ENCODE data around the gene STAT1. TPM values are rescaled to one million over a fixed set of nuclear protein-coding genes. Genes with fewer than 3 reads are reported as not detected.

Gene STAT1
- total and polyA plus RNA-seq, 5 donors from 2014 or later = 198 to 331 (median 262) TPM

- DNase-seq (no peak), ATAC-seq (ENCODE audit: low read depth in 2 of 2) (no peak)
- Mint-ChIP-seq H3K27ac (no peak overlapping the region), H3K27me3 (no peaks in the 10 kb centered on the region), H3K4me1 (peaks cover 0 to 21% (median 14%) of the 10 kb centered on the region in 4 donors), H3K4me3 (no peak overlapping the region), H3K9me3 (no peaks in the 10 kb centered on the region), H3K36me3 (peaks cover 67% of the 10 kb centered on the region)
- Histone ChIP-seq H3K27ac (ENCODE audit: insufficient read depth, low read length, poor library complexity, severe bottlenecking) (no peak overlapping the region), H3K27me3 (ENCODE audit: control insufficient read depth, insufficient read depth, low read length) (no peaks in the 10 kb centered on the region), H3K4me3 (ENCODE audit: low read depth, low read length) (no peak overlapping the region), H3K4me1 (ENCODE audit: control insufficient read depth, insufficient read depth, low read length, poor library complexity, severe bottlenecking) (no peaks in the 10 kb centered on the region), H3K36me3 (ENCODE audit: control insufficient read depth, insufficient read depth, low read length) (peaks cover 98% of the 10 kb centered on the region), H3K9me3 (ENCODE audit: control insufficient read depth in 2 of 2, low read length in 2 of 2) (no peaks in the 10 kb centered on the region)
These were observed 41.1 kb downstream of the STAT1 start for GRCh38 chr2:190972846-190973245.

GRCh38 chr2:190972213-190972612, 41.8 kb downstream of the STAT1 start:
- Mint-ChIP-seq H3K27me3 (no peaks in the 10 kb centered on the region), H3K9me3 (no peaks in the 10 kb centered on the region), H3K4me1 (peaks cover 0 to 20% (median 15%) of the 10 kb centered on the region in 4 donors), H3K36me3 (peaks cover 66% of the 10 kb centered on the region), H3K27ac (peak overlapping the region in 1 of 3 donors; percentile 32), H3K4me3 (no peak overlapping the region)
- Histone ChIP-seq H3K36me3 (ENCODE audit: control insufficient read depth, insufficient read depth, low read length) (peaks cover 98% of the 10 kb centered on the region), H3K4me1 (ENCODE audit: control insufficient read depth, insufficient read depth, low read length, poor library complexity, severe bottlenecking) (no peaks in the 10 kb centered on the region), H3K9me3 (ENCODE audit: control insufficient read depth in 2 of 2, low read length in 2 of 2) (no peaks in the 10 kb centered on the region), H3K27ac (ENCODE audit: insufficient read depth, low read length, poor library complexity, severe bottlenecking) (no peak overlapping the region), H3K4me3 (ENCODE audit: low read depth, low read length) (no peak overlapping the region), H3K27me3 (ENCODE audit: control insufficient read depth, insufficient read depth, low read length) (no peaks in the 10 kb centered on the region)
- ATAC-seq (ENCODE audit: low read depth in 2 of 2) (no peak), DNase-seq (no peak)

GRCh38 chr2:190970873-190971506, 43.0 kb downstream of the STAT1 start:
- Histone ChIP-seq H3K36me3 (ENCODE audit: control insufficient read depth, insufficient read depth, low read length) (peaks cover 98% of the 10 kb centered on the region), H3K27me3 (ENCODE audit: control insufficient read depth, insufficient read depth, low read length) (no peaks in the 10 kb centered on the region), H3K9me3 (ENCODE audit: control insufficient read depth in 2 of 2, low read length in 2 of 2) (no peaks in the 10 kb centered on the region), H3K27ac (ENCODE audit: insufficient read depth, low read length, poor library complexity, severe bottlenecking) (no peak overlapping the region), H3K4me3 (ENCODE audit: low read depth, low read length) (no peak overlapping the region), H3K4me1 (ENCODE audit: control insufficient read depth, insufficient read depth, low read length, poor library complexity, severe bottlenecking) (no peaks in the 10 kb centered on the region)
- peak overlapping the region in 2 of 3 donors; percentile 31 to 56 for H3K27ac Mint-ChIP-seq
- H3K4me3 Mint-ChIP-seq = no peak overlapping the region
- DNase-seq = no peak
- H3K27me3 Mint-ChIP-seq = no peaks in the 10 kb centered on the region
- no peaks in the 10 kb centered on the region for H3K9me3 Mint-ChIP-seq
- H3K36me3 Mint-ChIP-seq = peaks cover 65% of the 10 kb centered on the region
- ATAC-seq (ENCODE audit: low read depth in 2 of 2) = no peak
- peaks cover 4 to 25% (median 19%) of the 10 kb centered on the region in 4 donors for H3K4me1 Mint-ChIP-seq

GRCh38 chr2:190970160-190970559, 43.8 kb downstream of the STAT1 start:
- peaks cover 4 to 28% (median 21%) of the 10 kb centered on the region in 4 donors for H3K4me1 Mint-ChIP-seq
- H3K9me3 Mint-ChIP-seq = no peaks in the 10 kb centered on the region
- no peaks in the 10 kb centered on the region for H3K27me3 Mint-ChIP-seq
- Histone ChIP-seq H3K4me1 (ENCODE audit: control insufficient read depth, insufficient read depth, low read length, poor library complexity, severe bottlenecking) (no peaks in the 10 kb centered on the region), H3K9me3 (ENCODE audit: control insufficient read depth in 2 of 2, low read length in 2 of 2) (no peaks in the 10 kb centered on the region), H3K36me3 (ENCODE audit: control insufficient read depth, insufficient read depth, low read length) (peaks cover 98% of the 10 kb centered on the region), H3K4me3 (ENCODE audit: low read depth, low read length) (no peak overlapping the region), H3K27me3 (ENCODE audit: control insufficient read depth, insufficient read depth, low read length) (no peaks in the 10 kb centered on the region), H3K27ac (ENCODE audit: insufficient read depth, low read length, poor library complexity, severe bottlenecking) (no peak overlapping the region)
- ATAC-seq (ENCODE audit: low read depth in 2 of 2) (no peak), DNase-seq (no peak)
- H3K27ac Mint-ChIP-seq = peak overlapping the region; percentile 27 to 41 (median 31)
- no peak overlapping the region for H3K4me3 Mint-ChIP-seq
- peaks cover 59% of the 10 kb centered on the region for H3K36me3 Mint-ChIP-seq

GRCh38 chr2:190968522-190968921, 45.4 kb downstream of the STAT1 start:
- Mint-ChIP-seq H3K36me3 (peaks cover 58% of the 10 kb centered on the region), H3K4me1 (peaks cover 4 to 34% (median 28%) of the 10 kb centered on the region in 4 donors), H3K27me3 (no peaks in the 10 kb centered on the region), H3K27ac (peak overlapping the region in 2 of 3 donors; percentile 21 to 50), H3K9me3 (no peaks in the 10 kb centered on the region), H3K4me3 (no peak overlapping the region)
- H3K36me3 ChIP-seq (ENCODE audit: control insufficient read depth, insufficient read depth, low read length) = peaks cover 97% of the 10 kb centered on the region
- ATAC-seq (ENCODE audit: low read depth in 2 of 2) = no peak
- H3K4me3 ChIP-seq (ENCODE audit: low read depth, low read length) = no peak overlapping the region
- H3K4me1 ChIP-seq (ENCODE audit: control insufficient read depth, insufficient read depth, low read length, poor library complexity, severe bottlenecking) = no peaks in the 10 kb centered on the region
- DNase-seq = no peak
- H3K9me3 ChIP-seq (ENCODE audit: control insufficient read depth in 2 of 2, low read length in 2 of 2) = no peaks in the 10 kb centered on the region
- no peaks in the 10 kb centered on the region for H3K27me3 ChIP-seq (ENCODE audit: control insufficient read depth, insufficient read depth, low read length)
- no peak overlapping the region for H3K27ac ChIP-seq (ENCODE audit: insufficient read depth, low read length, poor library complexity, severe bottlenecking)

- Histone ChIP-seq H3K27me3 (ENCODE audit: control insufficient read depth, insufficient read depth, low read length) (no peaks in the 10 kb centered on the region), H3K4me3 (ENCODE audit: low read depth, low read length) (no peak overlapping the region), H3K27ac (ENCODE audit: insufficient read depth, low read length, poor library complexity, severe bottlenecking) (no peak overlapping the region), H3K4me1 (ENCODE audit: control insufficient read depth, insufficient read depth, low read length, poor library complexity, severe bottlenecking) (no peaks in the 10 kb centered on the region), H3K36me3 (ENCODE audit: control insufficient read depth, insufficient read depth, low read length) (peaks cover 95% of the 10 kb centered on the region), H3K9me3 (ENCODE audit: control insufficient read depth in 2 of 2, low read length in 2 of 2) (no peaks in the 10 kb centered on the region)
- Mint-ChIP-seq H3K4me1 (peaks cover 8 to 46% (median 35%) of the 10 kb centered on the region in 4 donors), H3K9me3 (peaks cover 0 to 2% (median 0%) of the 10 kb centered on the region in 7 donors), H3K27ac (peak overlapping the region; percentile 50 to 92 (median 68)), H3K27me3 (no peaks in the 10 kb centered on the region), H3K4me3 (no peak overlapping the region), H3K36me3 (peaks cover 57% of the 10 kb centered on the region)
- DNase-seq (no peak), ATAC-seq (ENCODE audit: low read depth in 2 of 2) (no peak)
These were observed 48.3 kb downstream of the STAT1 start for GRCh38 chr2:190965580-190966222.

- H3K9me3 ChIP-seq (ENCODE audit: control insufficient read depth in 2 of 2, low read length in 2 of 2) = no peaks in the 10 kb centered on the region
- Mint-ChIP-seq H3K27ac (peak overlapping the region; percentile 26 to 63 (median 50)), H3K27me3 (no peaks in the 10 kb centered on the region), H3K9me3 (peaks cover 0 to 2% (median 0%) of the 10 kb centered on the region in 7 donors), H3K4me3 (no peak overlapping the region), H3K36me3 (peaks cover 45% of the 10 kb centered on the region), H3K4me1 (peaks cover 13 to 50% (median 36%) of the 10 kb centered on the region in 4 donors)
- no peak overlapping the region for H3K4me3 ChIP-seq (ENCODE audit: low read depth, low read length)
- peak; percentile 28 to 40 for ATAC-seq (ENCODE audit: low read depth in 2 of 2)
- H3K36me3 ChIP-seq (ENCODE audit: control insufficient read depth, insufficient read depth, low read length) = peaks cover 81% of the 10 kb centered on the region
- no peaks in the 10 kb centered on the region for H3K27me3 ChIP-seq (ENCODE audit: control insufficient read depth, insufficient read depth, low read length)
- H3K27ac ChIP-seq (ENCODE audit: insufficient read depth, low read length, poor library complexity, severe bottlenecking) = peak overlapping the region; percentile 53
- peak in 1 of 3 donors; percentile 51 for DNase-seq
- no peaks in the 10 kb centered on the region for H3K4me1 ChIP-seq (ENCODE audit: control insufficient read depth, insufficient read depth, low read length, poor library complexity, severe bottlenecking)
These were observed 49.7 kb downstream of the STAT1 start for GRCh38 chr2:190964170-190964795.

All from CD4-positive, CD25-positive, alpha-beta regulatory T cell (primary cell).